K562 (cell line): Measurements from ENCODE around the gene HMBS. TPM values are rescaled to one million over a fixed set of nuclear protein-coding genes. Genes with fewer than 3 reads are reported as not detected.

Source experiments
- ATF7 ChIP-seq: fragments of 450-650 bp; IDR thresholded peaks from 2 replicates; pipeline ENCODE4 v1.7.1; 2014; ENCODE audit warnings: mild to moderate bottlenecking, moderate library complexity
- CLOCK ChIP-seq: fragments of 250-450 bp; sonication (Bioruptor Pico); IDR thresholded peaks from 2 replicates; pipeline ENCODE4 v1.4.0; 2020; ENCODE audit warnings: mild to moderate bottlenecking, moderate library complexity, borderline replicate concordance
- CREB5 ChIP-seq: fragments of 250-450 bp; sonication (Bioruptor Pico); IDR thresholded peaks from 2 replicates; pipeline ENCODE4 v1.5.0; 2020; ENCODE audit warnings: mild to moderate bottlenecking
- GTF2F1 ChIP-seq: IDR thresholded peaks from 2 replicates; pipeline ENCODE4 v1.6.1; 2011; ENCODE audit warnings: low read depth, low read length, improper control_type of control experiment
- MAFG ChIP-seq: fragments of 450-650 bp; conservative IDR thresholded peaks from 2 replicates; pipeline ENCODE4 v1.6.1; 2016; ENCODE audit warnings: missing genetic modification characterization, missing compliant biosample characterization
- MCM2 ChIP-seq: fragments of 450-650 bp; IDR thresholded peaks from 2 replicates; pipeline ENCODE4 v1.6.1; 2017; ENCODE audit warnings: low read depth, mild to moderate bottlenecking
- MTA2 ChIP-seq: fragments of 450-650 bp; IDR thresholded peaks from 2 replicates; pipeline ENCODE4 v1.6.1; 2016; ENCODE audit warnings: low read depth
- POLR2H ChIP-seq: IDR thresholded peaks from 2 replicates; pipeline ENCODE4 v1.6.1; 2016; ENCODE audit warnings: missing genetic modification characterization, low read depth, mild to moderate bottlenecking, control low read depth, missing compliant biosample characterization, moderate library complexity
- PRMT5 ChIP-seq: sonication (generic); formaldehyde crosslinking; IDR thresholded peaks from 2 replicates; pipeline ENCODE4 v1.5.0; 2020; ENCODE audit warnings: missing genetic modification reagents
- PRPF4 ChIP-seq: fragments of 200-400 bp; formaldehyde crosslinking; IDR thresholded peaks from one replicate; pipeline ENCODE4 v1.6.1; 2017; ENCODE audit warnings: low read length, low read depth, mild to moderate bottlenecking; ENCODE audit not compliant: insufficient read depth, poor library complexity, severe bottlenecking
- RAD21 ChIP-seq, 2 experiments: fragments of 250-450 bp in 1 of 2; fragments of 450-650 bp in 1 of 2; sonication (Bioruptor Pico) in 1 of 2; formaldehyde crosslinking in 1 of 2; IDR thresholded peaks in 1 of 2; conservative IDR thresholded peaks in 1 of 2; 2 replicates each; pipeline versions ENCODE4 v1.4.0 to v1.8.0; 2020 to 2022; ENCODE audit warnings: mild to moderate bottlenecking in 2 of 2, moderate library complexity in 1 of 2
- SMAD2 ChIP-seq: fragments of 150-350 bp; IDR thresholded peaks from 2 replicates; pipeline ENCODE4 v1.6.1; 2014; ENCODE audit warnings: low read depth, mild to moderate bottlenecking, low read length
- TAL1 ChIP-seq: fragments of 450-650 bp; IDR thresholded peaks from 2 replicates; pipeline ENCODE4 v1.6.1; 2016; ENCODE audit warnings: mild to moderate bottlenecking
- ZBTB8A ChIP-seq: fragments of 450-650 bp; IDR thresholded peaks from 2 replicates; pipeline ENCODE4 v1.6.1; 2018; ENCODE audit warnings: mild to moderate bottlenecking, moderate library complexity; ENCODE audit not compliant: partially characterized antibody
- ZC3H8 ChIP-seq: fragments of 450-650 bp; IDR thresholded peaks from 2 replicates; pipeline ENCODE4 v1.6.1; 2017
- ZNF589 ChIP-seq: fragments of 200-800 bp; sonication (Bioruptor generic); IDR thresholded peaks from 2 replicates; pipeline ENCODE4 v1.6.1; 2016; ENCODE audit warnings: low read depth, missing genetic modification characterization, missing compliant biosample characterization
- polyA plus RNA-seq, 8 experiments: library from polyadenylated mRNA; depleted of rRNA in 4 of 8; stranded (reverse) in 5 of 8; unstranded in 3 of 8; fragments of >200 nt; fragmentation: Nextera tagmentation in 2 of 8; fragmentation: Illumina TruSeq in 1 of 8; extraction: Ambion mirVana in 2 of 8; extraction: Trizol in 1 of 8; gene quantifications; 2 replicates each; pipeline versions ENCODE4 v1.2.1 to v1.2.3, GENCODE V29; 2011 to 2014; ENCODE audit warnings: inconsistent platforms in 1 of 8, missing spikeins in 1 of 8
- total RNA-seq, 7 experiments: library from RNA; depleted of rRNA in 6 of 7; stranded (reverse); fragments of >200 nt in 6 of 7; fragmentation: Illumina TruSeq in 2 of 7; extraction: Trizol in 2 of 7; gene quantifications; 2 replicates each; pipeline versions ENCODE4 v1.2.1 to v1.2.3, GENCODE V29; 2011 to 2021; ENCODE audit warnings: low replicate concordance in 1 of 7
- TF ChIP-seq, protein P1 (sequence below): sonication (generic); formaldehyde crosslinking; IDR thresholded peaks from 2 replicates; pipeline ENCODE4 v1.8.1; 2022; ENCODE audit warnings: missing genetic modification reagents
- TF ChIP-seq, protein P2 (sequence below): fragments of 450-650 bp; IDR thresholded peaks from 2 replicates; pipeline ENCODE4 v1.7.0; 2016; ENCODE audit warnings: borderline replicate concordance
- TF ChIP-seq, protein P3 (sequence below): fragments of 250-450 bp; sonication (Bioruptor Pico); IDR thresholded peaks from 2 replicates; pipeline ENCODE4 v1.5.1; 2021; ENCODE audit warnings: mild to moderate bottlenecking

The HMBS gene
- total and polyA plus RNA-seq, 9 of the 15 experiments (the other 6 are each of a cell fraction or from before 2014, with no cell fraction given): 56.9 to 385 (median 286) TPM

DNA sequence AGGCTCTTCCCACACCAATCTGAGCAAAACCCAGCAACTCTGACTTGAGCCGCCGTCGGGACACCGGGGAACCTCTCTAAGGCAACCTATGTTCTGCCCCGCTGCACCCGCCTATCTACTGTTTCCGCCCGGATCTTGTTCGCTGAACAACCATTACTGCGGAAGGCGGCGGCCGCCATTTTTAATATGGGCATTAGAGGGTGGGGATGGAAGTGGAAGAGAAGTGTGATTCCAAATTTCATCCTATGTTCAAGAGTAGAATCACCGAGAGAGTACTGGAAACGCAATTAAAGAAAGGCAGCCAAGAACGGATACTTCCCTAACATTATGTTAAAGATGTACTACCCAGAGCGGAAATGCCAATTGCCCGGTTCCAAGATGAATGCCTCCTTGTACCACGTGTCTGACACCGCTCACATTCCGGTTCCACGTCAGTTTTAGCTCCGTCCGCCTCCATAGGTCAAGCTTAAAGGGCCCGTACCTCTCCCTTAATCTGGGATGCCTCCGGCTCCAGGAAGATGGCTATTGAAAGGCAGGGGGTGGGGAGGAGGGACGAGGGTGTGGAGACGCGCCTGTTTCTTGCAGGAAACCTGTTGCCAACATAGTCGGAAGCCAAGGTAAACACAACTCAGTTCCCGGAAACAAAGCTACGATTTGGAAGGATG lies 17.2 kb downstream of the HMBS start, which contains the start of gene DPAGT1 (continued):
- TF ChIP-seq, protein P1, sequence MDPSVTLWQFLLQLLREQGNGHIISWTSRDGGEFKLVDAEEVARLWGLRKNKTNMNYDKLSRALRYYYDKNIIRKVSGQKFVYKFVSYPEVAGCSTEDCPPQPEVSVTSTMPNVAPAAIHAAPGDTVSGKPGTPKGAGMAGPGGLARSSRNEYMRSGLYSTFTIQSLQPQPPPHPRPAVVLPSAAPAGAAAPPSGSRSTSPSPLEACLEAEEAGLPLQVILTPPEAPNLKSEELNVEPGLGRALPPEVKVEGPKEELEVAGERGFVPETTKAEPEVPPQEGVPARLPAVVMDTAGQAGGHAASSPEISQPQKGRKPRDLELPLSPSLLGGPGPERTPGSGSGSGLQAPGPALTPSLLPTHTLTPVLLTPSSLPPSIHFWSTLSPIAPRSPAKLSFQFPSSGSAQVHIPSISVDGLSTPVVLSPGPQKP: no peak
- 0 out of 2 replicates have a peak, but pooled peaks have one; percentile 70 for TF ChIP-seq GTF2F1
- TF ChIP-seq RAD21 (CRISPR knock-in tag; conservative IDR thresholded peaks at IDR 0.05 in 1 of 2, IDR thresholded peaks at IDR 0.05 in 1 of 2): no peak
- no peak for TF ChIP-seq MTA2
- TF ChIP-seq, protein P2, sequence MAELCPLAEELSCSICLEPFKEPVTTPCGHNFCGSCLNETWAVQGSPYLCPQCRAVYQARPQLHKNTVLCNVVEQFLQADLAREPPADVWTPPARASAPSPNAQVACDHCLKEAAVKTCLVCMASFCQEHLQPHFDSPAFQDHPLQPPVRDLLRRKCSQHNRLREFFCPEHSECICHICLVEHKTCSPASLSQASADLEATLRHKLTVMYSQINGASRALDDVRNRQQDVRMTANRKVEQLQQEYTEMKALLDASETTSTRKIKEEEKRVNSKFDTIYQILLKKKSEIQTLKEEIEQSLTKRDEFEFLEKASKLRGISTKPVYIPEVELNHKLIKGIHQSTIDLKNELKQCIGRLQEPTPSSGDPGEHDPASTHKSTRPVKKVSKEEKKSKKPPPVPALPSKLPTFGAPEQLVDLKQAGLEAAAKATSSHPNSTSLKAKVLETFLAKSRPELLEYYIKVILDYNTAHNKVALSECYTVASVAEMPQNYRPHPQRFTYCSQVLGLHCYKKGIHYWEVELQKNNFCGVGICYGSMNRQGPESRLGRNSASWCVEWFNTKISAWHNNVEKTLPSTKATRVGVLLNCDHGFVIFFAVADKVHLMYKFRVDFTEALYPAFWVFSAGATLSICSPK: no peak
- no peak for TF ChIP-seq POLR2H (tag)
- TF ChIP-seq MAFG (tag): no peak
- no peak for TF ChIP-seq PRPF4
- 0 out of 2 replicates have a peak, but pooled peaks have one; percentile 33 for TF ChIP-seq CREB5 (CRISPR knock-in tag)
- TF ChIP-seq ZNF589: no peak
- TF ChIP-seq TAL1: peak; percentile 3; the same call in 1 of the 2 replicates
- no peak for TF ChIP-seq ZC3H8
- no peak for TF ChIP-seq SMAD2
- TF ChIP-seq ZBTB8A: no peak
- TF ChIP-seq PRMT5 (CRISPR knock-in tag): no peak
- TF ChIP-seq ATF7: peak; percentile 67
- TF ChIP-seq, protein P3, sequence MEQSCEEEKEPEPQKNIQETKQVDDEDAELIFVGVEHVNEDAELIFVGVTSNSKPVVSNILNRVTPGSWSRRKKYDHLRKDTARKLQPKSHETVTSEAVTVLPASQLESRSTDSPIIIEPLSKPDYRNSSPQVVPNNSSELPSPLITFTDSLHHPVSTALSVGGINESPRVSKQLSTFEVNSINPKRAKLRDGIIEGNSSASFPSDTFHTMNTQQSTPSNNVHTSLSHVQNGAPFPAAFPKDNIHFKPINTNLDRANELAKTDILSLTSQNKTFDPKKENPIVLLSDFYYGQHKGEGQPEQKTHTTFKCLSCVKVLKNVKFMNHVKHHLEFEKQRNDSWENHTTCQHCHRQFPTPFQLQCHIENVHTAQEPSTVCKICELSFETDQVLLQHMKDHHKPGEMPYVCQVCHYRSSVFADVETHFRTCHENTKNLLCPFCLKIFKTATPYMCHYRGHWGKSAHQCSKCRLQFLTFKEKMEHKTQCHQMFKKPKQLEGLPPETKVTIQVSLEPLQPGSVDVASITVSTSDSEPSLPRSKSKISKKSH (CRISPR knock-in tag): no peak
- TF ChIP-seq MCM2: no peak
- TF ChIP-seq CLOCK (CRISPR knock-in tag): no peak
